ENCODE results near the gene NKX2-4.
"Not testable (repeated sequence)": the region's sequence is repeated elsewhere in the genome, so short reads cannot be mapped to it uniquely, and the experiment has no call there.

NKX2-4 gene

GRCh38 chr20:21430020-21430419 lies 32.7 kb upstream of the NKX2-4 start:
- H3K27ac ChIP-seq, result no peak overlapping the region
- TF ChIP-seq ZFX (IDR thresholded peaks at IDR 0.05) (no peak), CTCF (conservative IDR thresholded peaks at IDR 0.05) (no peak)

- no peak overlapping the region for H3K27ac ChIP-seq
- TF ChIP-seq CTCF (conservative IDR thresholded peaks at IDR 0.05), result no peak
- no peak for TF ChIP-seq ZFX (IDR thresholded peaks at IDR 0.05)
Measured at GRCh38 chr20:21424846-21425245, 27.5 kb upstream of the NKX2-4 start.

GRCh38 chr20:21423712-21424111 lies 26.4 kb upstream of the NKX2-4 start:
- H3K27ac ChIP-seq, result not testable (repeated sequence)

- H3K27ac ChIP-seq, result no peak overlapping the region
- TF ChIP-seq ZFX (IDR thresholded peaks at IDR 0.05) (no peak), CTCF (conservative IDR thresholded peaks at IDR 0.05) (no peak)
Measured at GRCh38 chr20:21421601-21422236, 24.4 kb upstream of the NKX2-4 start.

GRCh38 chr20:21419147-21419546 lies 21.8 kb upstream of the NKX2-4 start:
- H3K27ac ChIP-seq, result not testable (repeated sequence)

GRCh38 chr20:21413996-21414395 lies 16.7 kb upstream of the NKX2-4 start:
- H3K27ac ChIP-seq, result not testable (repeated sequence)

- TF ChIP-seq CTCF (conservative IDR thresholded peaks at IDR 0.05), result no peak
- TF ChIP-seq ZFX (IDR thresholded peaks at IDR 0.05), result no peak
- H3K27ac ChIP-seq, result no peak overlapping the region
Measured at GRCh38 chr20:21411725-21412124, 14.4 kb upstream of the NKX2-4 start.

- TF ChIP-seq CTCF (conservative IDR thresholded peaks at IDR 0.05), result no peak
- TF ChIP-seq ZFX (IDR thresholded peaks at IDR 0.05), result no peak
- H3K27ac ChIP-seq, result no peak overlapping the region
Measured at GRCh38 chr20:21399005-21399475, 1.7 kb upstream of the NKX2-4 start.

- H3K27ac ChIP-seq, result no peak overlapping the region
- TF ChIP-seq ZFX (IDR thresholded peaks at IDR 0.05), result no peak
Measured at GRCh38 chr20:21398109-21399004, 1.0 kb upstream of the NKX2-4 start.

All from C4-2B (cell line).